GM23248 (cell line): ENCODE data around the gene TMCC1.

Source experiments
- EZH2 ChIP-seq: fragments of 200-600 bp; sonication (generic); IDR thresholded peaks from 2 replicates; pipeline ENCODE4 v1.6.1; 2018; ENCODE audit warnings: antibody characterized with exemption, mild to moderate bottlenecking; ENCODE audit not compliant: insufficient read depth, poor library complexity, severe bottlenecking
- EZH2phosphoT487 ChIP-seq: fragments of 200-600 bp; sonication (generic); IDR thresholded peaks from 2 replicates; pipeline ENCODE4 v1.6.1; 2018; ENCODE audit warnings: antibody characterized with exemption, moderate library complexity, mild to moderate bottlenecking, low read depth; ENCODE audit not compliant: insufficient read depth

DNA sequence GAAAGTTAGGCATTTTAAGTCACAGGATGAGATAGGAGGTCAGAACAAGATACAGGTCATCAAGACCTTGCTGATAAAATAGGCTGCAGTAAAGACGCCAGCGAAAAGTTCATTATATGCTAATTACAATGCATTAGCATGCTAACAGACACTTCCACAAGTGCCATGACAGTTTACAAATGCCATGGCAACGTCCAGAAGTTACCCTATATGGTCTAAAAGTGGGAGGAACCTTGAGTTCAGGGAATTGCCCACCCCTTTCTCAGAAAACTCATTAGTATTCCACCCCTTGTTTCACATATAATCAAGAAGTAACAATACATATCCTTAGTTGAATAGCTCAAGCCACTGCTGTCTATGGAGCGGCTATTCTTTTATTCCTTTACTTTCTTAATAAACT, 194.3 kb downstream of the TMCC1 start:
- no peak for TF ChIP-seq EZH2phosphoT487
- TF ChIP-seq EZH2, result no peak
